ENCODE data around the gene RASSF8. TPM values are rescaled to one million over a fixed set of nuclear protein-coding genes. Genes with fewer than 3 reads are reported as not detected.
A peak's percentile ranks its signal among the peaks of the same experiment; 100 is the strongest.

RASSF8 gene, protein sequence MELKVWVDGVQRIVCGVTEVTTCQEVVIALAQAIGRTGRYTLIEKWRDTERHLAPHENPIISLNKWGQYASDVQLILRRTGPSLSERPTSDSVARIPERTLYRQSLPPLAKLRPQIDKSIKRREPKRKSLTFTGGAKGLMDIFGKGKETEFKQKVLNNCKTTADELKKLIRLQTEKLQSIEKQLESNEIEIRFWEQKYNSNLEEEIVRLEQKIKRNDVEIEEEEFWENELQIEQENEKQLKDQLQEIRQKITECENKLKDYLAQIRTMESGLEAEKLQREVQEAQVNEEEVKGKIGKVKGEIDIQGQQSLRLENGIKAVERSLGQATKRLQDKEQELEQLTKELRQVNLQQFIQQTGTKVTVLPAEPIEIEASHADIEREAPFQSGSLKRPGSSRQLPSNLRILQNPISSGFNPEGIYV
- total RNA-seq (2014; rRNA removed; shearing (Covaris generic)), result 19.7 and 21.2 TPM in 2 replicates

DNA sequence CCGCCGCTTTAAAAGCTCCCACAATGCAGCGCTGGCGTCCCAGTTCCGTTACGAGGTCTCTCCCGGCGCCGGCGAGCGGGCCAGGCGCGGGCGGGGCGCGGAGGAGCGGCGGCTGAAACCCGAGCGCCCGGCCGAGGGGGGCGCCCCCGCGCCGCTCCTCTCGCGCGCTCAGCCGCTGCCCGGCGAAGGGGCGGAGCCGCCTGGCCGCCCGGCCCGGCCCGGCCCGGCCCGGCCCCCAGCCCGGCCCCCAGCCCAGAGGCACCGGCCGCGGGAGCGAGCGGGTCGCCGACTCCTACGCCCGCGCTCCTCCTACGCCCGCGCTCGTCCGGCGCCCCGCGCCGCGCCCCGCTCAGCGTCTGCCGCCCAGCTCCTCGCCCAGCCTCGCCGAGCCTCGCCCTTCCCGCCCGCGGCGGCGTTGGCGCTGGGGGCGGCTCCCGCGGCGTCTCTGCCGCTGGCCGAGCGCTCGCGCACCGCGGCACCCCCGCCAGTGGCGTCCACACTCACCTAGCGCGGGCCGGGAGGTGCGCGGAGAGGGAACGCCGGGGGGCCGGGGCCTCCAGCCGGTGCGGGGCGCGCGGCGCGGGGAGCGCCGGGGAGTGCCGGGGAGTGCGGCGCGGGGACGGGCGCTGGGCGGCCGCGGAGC, at the start of gene RASSF8:
Gene RASSF8, plus strand, starts transcription at position 255 of the 643 bp plus-strand sequence. CDS start 96,662 bp downstream, outside the sequence.
- peak; percentile 21 for DNase-seq (ENCODE audit: low spot score)

DNA sequence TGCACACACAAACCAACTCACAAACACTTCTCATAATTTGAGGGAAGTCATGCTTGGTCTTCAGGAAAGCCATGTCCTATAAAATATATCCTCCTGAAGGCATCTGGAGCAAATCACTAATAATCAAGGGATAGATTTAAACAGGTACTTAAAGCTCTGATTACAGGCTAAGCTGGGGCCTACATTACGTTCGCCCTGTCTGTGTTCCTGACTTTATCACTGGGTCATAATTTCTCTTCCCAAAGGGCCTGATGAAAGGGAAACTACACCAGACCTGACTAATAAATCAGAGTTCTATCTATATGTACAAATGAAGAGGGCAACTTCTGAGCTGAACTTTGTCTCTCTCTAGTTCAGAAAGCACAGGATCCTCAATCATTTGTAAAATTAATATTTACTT, 43.9 kb upstream of the RASSF8 start:
- no peak for DNase-seq (ENCODE audit: low spot score)

- peak; percentile 53 for DNase-seq (ENCODE audit: low spot score)
These were observed 33.9 kb upstream of the RASSF8 start for GRCh38 chr12:25924491-25925001.

DNA sequence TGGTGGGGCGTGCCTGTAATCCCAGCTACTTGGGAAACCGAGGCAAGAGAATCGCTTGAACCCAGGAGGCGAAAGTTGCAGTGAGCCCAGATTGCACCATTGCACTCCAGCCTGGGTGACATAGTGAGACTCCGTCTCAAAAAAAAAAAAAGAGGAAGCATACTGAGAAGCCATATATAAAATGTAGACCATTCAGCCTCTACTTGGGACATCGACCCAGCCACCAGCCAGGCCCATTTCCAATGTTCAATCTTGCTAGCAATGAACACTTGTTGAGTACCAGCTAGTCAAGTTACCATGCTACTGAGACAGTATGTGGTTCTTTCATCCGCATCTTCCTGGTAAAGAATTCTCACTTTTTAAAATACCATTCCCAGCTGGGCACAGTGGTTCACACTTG, 33.4 kb upstream of the RASSF8 start:
- no peak for DNase-seq (ENCODE audit: low spot score)

DNA sequence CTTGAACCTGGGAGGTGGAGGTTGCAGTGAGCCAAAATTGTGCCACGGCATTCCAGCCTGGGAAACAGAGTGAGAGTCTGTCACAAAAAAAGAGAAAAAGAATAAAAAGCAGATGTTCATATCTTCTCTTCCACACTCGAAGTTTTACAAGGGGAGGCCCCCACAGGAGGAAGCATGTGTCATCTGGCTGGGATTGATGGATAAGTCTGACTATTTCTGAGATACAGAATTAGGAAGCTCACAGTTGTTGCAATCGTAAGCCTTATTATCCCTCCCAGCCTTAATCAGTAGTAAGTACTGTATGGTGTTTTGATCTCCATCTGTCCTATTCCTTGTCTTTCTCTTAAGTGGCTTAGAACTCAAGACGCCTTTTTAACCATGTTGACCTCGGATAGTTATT, 31.9 kb upstream of the RASSF8 start:
- DNase-seq (ENCODE audit: low spot score), result no peak

GRCh38 chr12:25929142-25929541, 29.3 kb upstream of the RASSF8 start:
- no peak for DNase-seq (ENCODE audit: low spot score)

GRCh38 chr12:25932971-25933370, 25.5 kb upstream of the RASSF8 start:
- DNase-seq (ENCODE audit: low spot score), result no peak

DNA sequence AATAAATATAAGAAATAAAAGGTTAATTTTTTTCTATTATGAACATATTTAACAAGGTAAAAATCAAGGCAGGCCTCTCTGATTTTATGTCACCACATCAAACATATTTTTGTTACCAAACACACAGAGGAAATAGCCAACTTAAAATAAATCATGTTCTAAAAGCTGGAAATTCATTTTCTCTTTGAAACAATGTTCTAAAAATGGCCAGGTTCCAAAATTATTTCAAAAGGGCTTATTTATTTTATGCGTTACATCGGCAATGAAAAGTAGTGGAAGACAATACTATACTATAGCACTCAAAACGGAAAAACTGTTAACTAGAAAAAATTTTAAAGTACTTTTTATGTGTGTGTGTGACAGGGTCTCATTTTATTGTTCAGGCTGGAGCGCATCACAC, 24.0 kb upstream of the RASSF8 start:
- DNase-seq (ENCODE audit: low spot score), result no peak

DNA sequence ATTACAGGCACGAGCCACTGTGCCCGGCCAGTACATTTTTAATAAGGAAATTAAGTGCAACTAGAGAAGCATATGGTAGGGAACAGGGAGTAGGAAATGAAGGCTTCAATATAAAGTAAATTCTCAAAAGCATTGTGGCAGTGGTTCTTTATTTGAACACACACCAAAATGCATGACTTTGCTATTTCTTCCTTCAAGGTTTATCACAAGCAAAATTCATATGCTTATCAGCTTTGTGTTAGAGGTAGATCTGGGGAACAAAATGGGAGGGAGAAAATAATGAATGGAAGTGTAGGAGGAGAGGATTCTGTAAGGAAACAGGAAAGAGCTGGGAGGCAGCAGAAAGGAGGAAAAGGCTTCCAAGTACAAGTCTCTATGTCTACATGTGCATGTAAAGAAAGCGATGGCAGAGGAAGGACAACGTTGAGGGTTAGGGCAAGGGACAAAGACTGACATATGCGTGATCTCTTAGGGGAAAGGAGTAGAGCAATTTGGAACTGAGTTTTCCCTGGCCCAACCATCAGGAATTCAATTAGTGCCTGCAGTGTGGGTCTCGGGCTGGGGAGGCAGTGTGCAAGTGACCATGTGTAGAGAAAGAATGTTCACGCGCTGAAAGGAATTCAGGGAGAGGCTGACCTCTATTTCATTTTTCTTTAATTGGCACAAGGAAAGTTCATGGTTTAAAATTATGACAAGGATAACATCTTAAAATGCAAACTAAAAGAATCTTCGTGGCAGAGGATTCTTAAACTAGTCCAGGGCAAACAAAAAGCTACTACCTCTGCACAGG, 22.9 kb upstream of the RASSF8 start:
- no peak for DNase-seq (ENCODE audit: low spot score)

DNA sequence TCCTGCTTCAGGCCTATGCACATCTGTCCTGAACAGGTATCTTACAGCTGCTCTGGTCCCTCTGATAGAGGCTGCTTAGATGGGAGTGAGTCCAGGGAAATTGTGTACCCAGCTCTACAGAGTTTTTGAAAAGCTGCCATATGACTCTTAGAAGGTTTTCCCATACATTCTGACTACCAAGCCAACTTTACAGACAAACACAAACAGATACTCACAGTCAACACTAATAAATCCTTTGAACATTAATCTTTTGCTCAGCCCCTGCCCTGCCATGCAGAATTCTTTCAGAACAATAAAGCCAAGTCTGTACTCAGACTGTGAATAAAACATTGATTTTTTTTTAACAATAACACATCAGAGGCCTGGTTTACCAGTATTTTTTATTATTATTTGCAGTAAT, 21.4 kb upstream of the RASSF8 start:
- no peak for DNase-seq (ENCODE audit: low spot score)

DNA sequence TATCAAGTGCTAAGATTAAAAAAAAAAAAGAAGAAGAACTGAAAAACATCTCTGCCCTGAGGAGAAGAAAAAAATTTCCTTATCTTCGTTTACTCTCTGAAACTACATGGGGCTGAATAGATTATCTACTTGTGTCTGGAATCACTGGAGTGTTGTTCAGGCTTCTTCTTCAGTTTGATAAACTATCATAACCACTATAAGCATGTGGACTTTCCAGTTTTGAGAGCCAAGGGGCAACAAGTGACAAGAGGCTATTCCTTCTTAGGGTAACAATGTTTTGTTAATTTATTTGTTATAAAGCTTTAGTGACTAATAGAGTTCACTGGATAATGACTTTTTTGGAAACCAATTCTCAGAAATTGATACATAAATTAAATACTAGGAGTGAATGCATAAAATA, 19.9 kb upstream of the RASSF8 start:
- no peak for DNase-seq (ENCODE audit: low spot score)

GRCh38 chr12:25939606-25940005, 18.9 kb upstream of the RASSF8 start:
- DNase-seq (ENCODE audit: low spot score), result no peak

DNA sequence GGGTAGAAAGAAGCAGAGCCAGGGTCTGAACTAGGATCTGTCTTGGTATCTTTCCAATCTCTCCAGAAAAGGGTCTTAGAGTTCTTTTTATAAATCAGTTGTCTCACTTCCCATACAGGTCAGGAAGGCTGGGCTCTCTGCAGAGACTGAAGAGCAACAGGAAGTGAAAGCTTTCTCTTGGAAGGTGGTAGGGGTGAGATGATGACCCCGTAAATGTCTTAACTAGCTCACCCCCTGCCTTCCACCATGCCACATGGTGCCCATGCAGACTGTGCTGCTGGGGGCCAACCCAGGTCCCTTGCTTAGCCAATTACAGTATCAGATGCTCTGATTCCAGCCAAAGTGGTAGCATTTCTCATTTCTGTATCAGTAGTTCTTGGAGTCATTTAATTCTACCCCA, 17.6 kb upstream of the RASSF8 start:
- no peak for DNase-seq (ENCODE audit: low spot score)

DNA sequence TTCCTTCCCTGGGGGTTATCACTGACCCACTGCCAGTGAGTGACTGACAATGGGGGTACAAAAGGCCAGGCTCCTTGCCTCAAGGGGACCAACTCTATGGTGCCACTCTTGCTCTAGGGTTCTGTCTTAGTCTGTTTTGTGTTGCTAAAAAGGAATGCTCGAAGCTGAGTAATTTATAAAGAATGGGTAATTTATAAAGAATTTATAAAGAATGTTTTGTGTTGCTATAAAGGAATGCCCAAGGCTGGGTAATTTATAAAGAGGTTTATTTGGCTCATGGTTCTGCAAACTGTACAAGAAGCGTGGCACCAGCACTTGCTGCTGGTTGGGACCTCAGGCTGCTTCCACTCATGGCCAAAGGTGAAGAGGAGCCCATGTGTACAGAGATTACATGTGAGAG, 15.8 kb upstream of the RASSF8 start:
- no peak for DNase-seq (ENCODE audit: low spot score)

DNA sequence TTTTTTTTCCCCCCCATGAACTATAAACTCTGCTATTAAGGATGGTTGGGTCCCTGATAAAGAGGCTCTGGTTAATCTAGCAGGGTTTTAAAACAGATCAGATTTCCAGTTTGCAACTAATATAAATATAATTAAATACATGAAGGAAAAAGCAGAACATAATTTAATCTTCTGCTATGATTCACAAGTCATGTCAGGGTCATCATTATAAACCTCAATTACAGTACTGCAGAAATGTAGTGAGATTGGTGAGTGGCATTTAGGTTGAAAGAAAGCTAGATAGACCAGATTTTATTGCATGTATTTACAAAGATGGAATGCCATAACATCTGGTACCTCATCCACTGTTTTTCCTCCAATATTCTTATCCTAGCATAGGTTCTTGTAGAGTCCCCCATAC, 14.5 kb upstream of the RASSF8 start:
- DNase-seq (ENCODE audit: low spot score), result no peak

DNA sequence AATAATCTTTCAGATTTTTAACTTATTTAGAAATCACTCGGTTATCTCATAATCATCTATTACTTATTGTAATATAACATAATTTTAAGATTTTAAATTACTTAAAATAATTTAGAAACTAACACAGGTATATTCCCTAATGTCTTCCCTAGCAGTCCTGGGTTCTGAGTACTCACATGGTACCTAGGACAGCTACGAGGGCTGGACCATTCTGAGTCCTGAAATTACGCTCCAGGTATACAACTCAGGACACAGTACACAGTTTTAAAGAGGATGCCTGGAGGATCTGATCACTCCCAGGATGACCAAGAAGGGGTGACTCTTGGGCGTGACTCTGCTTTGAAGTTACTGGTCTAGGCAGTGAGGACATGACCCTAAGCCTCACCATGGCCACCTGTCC, 9.1 kb upstream of the RASSF8 start:
- no peak for DNase-seq (ENCODE audit: low spot score)

- DNase-seq (ENCODE audit: low spot score), result peak; percentile 44
These were observed 8.0 kb upstream of the RASSF8 start for GRCh38 chr12:25950329-25951115.

- peak; percentile 38 for DNase-seq (ENCODE audit: low spot score)
These were observed 572 bp upstream of the RASSF8 start for GRCh38 chr12:25957793-25958427.

GRCh38 chr12:25959071-25959961, 834 bp downstream of the RASSF8 start:
- DNase-seq (ENCODE audit: low spot score), result peak; percentile 38

DNA sequence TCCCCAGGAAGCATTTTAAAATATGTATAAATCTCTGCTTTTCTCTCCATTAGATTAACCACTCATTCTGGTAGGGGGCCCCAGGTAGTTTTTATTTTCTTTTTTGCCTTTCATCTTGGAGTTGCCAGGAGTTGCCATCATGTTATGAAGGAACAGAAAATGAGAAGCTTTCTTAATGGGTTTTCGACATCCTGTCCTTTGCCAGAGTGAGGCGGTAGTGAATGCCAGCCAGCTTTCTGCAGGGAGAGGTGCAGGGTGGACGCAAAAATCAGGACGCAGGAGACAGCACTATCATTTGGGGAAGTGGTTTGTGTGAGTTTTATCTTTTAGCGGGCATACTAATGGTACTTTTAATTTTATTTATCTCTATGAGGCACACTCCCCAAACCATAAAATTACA, 1.7 kb downstream of the RASSF8 start:
- no peak for DNase-seq (ENCODE audit: low spot score)

Data from A172 (cell line).